SK-N-SH treated with all-trans-retinoic acid at 6 μM for 48 hours (cell line): ENCODE measurements around the gene AMBP.

ENCODE experiments used
- ZC3H10 ChIP-seq: fragments of 250-450 bp; sonication (Bioruptor Pico); IDR thresholded peaks from 2 replicates; pipeline ENCODE4 v1.5.1; 2021; ENCODE audit warnings: mild to moderate bottlenecking, moderate library complexity
- ZFP30 ChIP-seq: fragments of 450-650 bp; formaldehyde crosslinking; IDR thresholded peaks from 2 replicates; pipeline ENCODE4 v1.5.0; 2022; ENCODE audit warnings: mild to moderate bottlenecking, moderate library complexity
- TF ChIP-seq, protein P1 (sequence below): fragments of 250-450 bp; sonication (Bioruptor Pico); IDR thresholded peaks from 2 replicates; pipeline ENCODE4 v1.8.0; 2020; ENCODE audit warnings: mild to moderate bottlenecking, moderate library complexity, borderline replicate concordance
- TF ChIP-seq, protein P2 (sequence below): fragments of 250-450 bp; sonication (Bioruptor Pico); IDR thresholded peaks from 2 replicates; pipeline ENCODE4 v1.5.1; 2020; ENCODE audit warnings: low read depth, mild to moderate bottlenecking, moderate library complexity
- TF ChIP-seq, protein P3 (sequence below): fragments of 250-450 bp; sonication (Bioruptor Pico); IDR thresholded peaks from 2 replicates; pipeline ENCODE4 v1.5.0; 2020; ENCODE audit warnings: mild to moderate bottlenecking, moderate library complexity

DNA sequence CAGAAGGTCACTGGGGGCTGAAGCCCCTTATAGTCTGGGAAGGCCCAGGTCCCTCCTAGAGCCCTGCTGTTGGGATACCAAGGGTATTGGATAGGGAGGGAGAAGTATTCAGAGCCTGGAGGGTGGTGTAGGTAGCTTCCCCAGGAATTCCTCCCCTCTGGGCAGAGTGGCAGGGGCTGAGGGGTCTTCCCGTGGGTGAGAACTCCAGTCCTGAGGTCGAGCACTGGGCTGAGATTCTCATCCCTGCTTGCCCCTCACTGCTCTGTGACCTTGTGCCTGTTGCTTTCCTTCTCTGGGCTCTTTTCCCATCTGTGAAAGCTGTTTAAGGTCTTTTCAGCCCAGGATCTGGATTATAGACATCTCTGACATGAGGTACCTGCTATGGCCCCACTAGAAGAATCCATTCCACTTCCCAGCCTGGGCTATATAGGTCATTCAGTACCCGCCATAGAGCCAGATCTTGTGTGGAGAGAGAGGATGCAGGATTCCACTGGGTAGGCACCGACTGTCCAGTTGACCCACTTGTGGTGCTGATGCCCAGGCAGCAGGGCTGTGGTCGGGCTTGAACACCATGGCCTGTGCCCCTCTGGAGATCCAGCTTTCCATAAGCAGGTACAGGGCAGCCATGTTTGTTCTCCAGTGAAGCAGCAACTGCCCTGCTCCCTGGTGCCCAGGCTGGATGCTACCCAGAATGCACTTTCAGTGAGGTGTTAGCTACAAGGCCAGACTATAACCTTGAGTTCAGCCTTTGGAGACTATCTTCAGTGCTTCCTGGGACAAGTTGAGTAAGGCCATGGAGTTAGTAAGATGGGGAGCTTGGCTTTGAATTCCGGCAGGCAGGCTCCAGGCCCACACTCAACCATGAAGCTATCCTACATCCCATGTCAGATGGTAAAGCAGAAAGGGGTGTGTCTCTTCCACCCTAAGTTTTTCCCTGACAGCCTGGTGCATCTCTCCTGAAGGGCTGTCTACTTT, 60.1 kb downstream of the AMBP start:
- no peak for TF ChIP-seq ZFP30 (CRISPR knock-in tag)
- no peak for TF ChIP-seq ZC3H10 (CRISPR knock-in tag)
- TF ChIP-seq, protein P1, sequence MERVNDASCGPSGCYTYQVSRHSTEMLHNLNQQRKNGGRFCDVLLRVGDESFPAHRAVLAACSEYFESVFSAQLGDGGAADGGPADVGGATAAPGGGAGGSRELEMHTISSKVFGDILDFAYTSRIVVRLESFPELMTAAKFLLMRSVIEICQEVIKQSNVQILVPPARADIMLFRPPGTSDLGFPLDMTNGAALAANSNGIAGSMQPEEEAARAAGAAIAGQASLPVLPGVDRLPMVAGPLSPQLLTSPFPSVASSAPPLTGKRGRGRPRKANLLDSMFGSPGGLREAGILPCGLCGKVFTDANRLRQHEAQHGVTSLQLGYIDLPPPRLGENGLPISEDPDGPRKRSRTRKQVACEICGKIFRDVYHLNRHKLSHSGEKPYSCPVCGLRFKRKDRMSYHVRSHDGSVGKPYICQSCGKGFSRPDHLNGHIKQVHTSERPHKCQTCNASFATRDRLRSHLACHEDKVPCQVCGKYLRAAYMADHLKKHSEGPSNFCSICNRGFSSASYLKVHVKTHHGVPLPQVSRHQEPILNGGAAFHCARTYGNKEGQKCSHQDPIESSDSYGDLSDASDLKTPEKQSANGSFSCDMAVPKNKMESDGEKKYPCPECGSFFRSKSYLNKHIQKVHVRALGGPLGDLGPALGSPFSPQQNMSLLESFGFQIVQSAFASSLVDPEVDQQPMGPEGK (CRISPR knock-in tag) = no peak
- TF ChIP-seq, protein P2, sequence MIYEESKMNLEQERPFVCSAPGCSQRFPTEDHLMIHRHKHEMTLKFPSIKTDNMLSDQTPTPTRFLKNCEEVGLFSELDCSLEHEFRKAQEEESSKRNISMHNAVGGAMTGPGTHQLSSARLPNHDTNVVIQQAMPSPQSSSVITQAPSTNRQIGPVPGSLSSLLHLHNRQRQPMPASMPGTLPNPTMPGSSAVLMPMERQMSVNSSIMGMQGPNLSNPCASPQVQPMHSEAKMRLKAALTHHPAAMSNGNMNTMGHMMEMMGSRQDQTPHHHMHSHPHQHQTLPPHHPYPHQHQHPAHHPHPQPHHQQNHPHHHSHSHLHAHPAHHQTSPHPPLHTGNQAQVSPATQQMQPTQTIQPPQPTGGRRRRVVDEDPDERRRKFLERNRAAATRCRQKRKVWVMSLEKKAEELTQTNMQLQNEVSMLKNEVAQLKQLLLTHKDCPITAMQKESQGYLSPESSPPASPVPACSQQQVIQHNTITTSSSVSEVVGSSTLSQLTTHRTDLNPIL (CRISPR knock-in tag) = no peak
- TF ChIP-seq, protein P3, sequence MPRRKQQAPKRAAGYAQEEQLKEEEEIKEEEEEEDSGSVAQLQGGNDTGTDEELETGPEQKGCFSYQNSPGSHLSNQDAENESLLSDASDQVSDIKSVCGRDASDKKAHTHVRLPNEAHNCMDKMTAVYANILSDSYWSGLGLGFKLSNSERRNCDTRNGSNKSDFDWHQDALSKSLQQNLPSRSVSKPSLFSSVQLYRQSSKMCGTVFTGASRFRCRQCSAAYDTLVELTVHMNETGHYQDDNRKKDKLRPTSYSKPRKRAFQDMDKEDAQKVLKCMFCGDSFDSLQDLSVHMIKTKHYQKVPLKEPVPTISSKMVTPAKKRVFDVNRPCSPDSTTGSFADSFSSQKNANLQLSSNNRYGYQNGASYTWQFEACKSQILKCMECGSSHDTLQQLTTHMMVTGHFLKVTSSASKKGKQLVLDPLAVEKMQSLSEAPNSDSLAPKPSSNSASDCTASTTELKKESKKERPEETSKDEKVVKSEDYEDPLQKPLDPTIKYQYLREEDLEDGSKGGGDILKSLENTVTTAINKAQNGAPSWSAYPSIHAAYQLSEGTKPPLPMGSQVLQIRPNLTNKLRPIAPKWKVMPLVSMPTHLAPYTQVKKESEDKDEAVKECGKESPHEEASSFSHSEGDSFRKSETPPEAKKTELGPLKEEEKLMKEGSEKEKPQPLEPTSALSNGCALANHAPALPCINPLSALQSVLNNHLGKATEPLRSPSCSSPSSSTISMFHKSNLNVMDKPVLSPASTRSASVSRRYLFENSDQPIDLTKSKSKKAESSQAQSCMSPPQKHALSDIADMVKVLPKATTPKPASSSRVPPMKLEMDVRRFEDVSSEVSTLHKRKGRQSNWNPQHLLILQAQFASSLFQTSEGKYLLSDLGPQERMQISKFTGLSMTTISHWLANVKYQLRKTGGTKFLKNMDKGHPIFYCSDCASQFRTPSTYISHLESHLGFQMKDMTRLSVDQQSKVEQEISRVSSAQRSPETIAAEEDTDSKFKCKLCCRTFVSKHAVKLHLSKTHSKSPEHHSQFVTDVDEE (CRISPR knock-in tag) = no peak
